Measurements from ENCODE around the gene ADGRA1.
"Not testable (repeated sequence)": the region's sequence is repeated elsewhere in the genome, so short reads cannot be mapped to it uniquely, and the experiment has no call there.

Gene ADGRA1

GRCh38 chr10:133143546-133143945, 55.8 kb downstream of the ADGRA1 start:
- no peak for DNase-seq (ENCODE audit: low read depth, low spot score)

- no peak for DNase-seq (ENCODE audit: low read depth, low spot score)
These were observed 57.0 kb downstream of the ADGRA1 start for GRCh38 chr10:133144771-133145170.

- DNase-seq (ENCODE audit: low read depth, low spot score), result no peak
These were observed 62.5 kb downstream of the ADGRA1 start for GRCh38 chr10:133150226-133150625.

DNA sequence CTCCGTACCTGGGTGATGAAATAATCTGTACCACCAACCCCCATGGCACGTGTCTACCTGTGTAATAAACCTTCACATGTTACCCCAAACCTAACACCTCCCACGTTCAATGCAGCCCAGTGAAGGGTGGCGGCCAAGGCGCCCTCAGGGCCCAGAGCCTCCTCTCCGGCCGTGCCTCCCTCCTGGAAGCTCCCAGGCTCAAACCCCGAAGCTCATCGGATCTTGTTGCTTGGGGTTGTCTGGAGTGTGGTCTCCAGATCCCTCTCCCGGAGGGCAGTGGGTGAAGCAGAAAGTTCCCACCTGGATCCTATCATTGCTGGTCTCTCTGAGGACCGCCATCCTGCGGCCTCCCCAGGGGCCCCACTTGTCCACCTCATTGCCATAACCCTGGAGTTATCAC, 62.9 kb downstream of the ADGRA1 start:
- DNase-seq (ENCODE audit: low read depth, low spot score), result no peak

- DNase-seq (ENCODE audit: low read depth, low spot score), result not testable (repeated sequence)
These were observed 63.3 kb downstream of the ADGRA1 start for GRCh38 chr10:133151071-133151470.

- peak; percentile 90 for DNase-seq (ENCODE audit: low read depth, low spot score)
These were observed 63.8 kb downstream of the ADGRA1 start for GRCh38 chr10:133151543-133151972.

- no peak for DNase-seq (ENCODE audit: low read depth, low spot score)
These were observed 66.7 kb downstream of the ADGRA1 start for GRCh38 chr10:133154411-133154810.

GRCh38 chr10:133154996-133155778, 67.5 kb downstream of the ADGRA1 start:
- DNase-seq (ENCODE audit: low read depth, low spot score), result no peak

GRCh38 chr10:133156674-133157579, 69.2 kb downstream of the ADGRA1 start:
- DNase-seq (ENCODE audit: low read depth, low spot score), result no peak

DNA sequence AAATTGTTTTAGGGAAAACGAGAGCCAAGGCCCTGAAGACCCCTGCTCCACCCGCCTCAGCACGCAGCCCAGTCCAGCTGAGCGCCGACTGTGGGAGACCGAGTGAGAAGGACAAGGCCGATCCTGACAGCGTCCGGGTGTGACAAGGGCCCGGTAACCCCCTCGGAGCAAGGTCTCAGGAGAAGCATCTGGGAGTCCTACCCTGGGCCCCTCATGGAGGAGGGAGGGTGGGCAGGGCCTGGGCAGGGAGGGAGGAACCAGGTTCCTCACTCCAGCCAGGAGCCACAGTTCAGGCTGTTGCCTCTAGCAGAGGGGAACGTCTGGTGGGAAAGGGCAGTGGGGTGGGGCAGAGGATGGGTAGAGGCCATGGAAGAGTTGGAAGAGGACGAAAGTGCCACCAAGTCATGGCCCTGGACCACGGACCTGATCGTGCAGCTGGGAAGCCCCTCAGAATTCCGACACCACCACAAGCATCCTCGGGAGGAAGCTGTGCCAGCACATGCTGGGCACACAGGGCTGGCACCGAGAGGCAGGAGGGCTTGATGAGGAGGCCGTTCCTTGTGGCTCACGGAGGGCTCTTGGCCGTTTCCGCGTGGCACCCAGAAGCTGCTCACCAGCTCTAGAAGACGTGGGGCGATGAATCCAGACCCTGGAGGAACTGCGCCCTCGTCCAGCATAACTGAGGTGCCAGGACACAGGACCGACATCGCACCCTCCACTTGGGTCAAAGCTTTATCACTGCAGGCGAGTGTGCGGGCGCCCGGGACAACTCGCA, 70.1 kb downstream of the ADGRA1 start:
- DNase-seq (ENCODE audit: low read depth, low spot score), result no peak

DNA sequence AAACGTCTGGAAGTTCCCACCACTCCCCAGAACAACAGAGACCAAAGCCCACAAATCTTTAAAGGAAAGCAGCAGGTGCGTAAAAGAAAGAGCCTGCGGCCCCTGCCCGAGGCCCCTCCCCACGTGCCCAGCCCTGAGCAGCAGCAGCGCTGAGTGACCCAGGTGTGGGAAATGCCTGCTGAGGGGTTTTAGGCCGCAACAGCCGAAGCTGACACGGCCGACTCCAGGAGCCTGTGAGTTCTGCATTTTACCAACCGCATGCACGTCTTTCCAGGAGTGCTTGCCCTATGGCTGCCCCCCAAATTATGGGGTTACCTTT, 70.7 kb downstream of the ADGRA1 start:
- no peak for DNase-seq (ENCODE audit: low read depth, low spot score)

DNA sequence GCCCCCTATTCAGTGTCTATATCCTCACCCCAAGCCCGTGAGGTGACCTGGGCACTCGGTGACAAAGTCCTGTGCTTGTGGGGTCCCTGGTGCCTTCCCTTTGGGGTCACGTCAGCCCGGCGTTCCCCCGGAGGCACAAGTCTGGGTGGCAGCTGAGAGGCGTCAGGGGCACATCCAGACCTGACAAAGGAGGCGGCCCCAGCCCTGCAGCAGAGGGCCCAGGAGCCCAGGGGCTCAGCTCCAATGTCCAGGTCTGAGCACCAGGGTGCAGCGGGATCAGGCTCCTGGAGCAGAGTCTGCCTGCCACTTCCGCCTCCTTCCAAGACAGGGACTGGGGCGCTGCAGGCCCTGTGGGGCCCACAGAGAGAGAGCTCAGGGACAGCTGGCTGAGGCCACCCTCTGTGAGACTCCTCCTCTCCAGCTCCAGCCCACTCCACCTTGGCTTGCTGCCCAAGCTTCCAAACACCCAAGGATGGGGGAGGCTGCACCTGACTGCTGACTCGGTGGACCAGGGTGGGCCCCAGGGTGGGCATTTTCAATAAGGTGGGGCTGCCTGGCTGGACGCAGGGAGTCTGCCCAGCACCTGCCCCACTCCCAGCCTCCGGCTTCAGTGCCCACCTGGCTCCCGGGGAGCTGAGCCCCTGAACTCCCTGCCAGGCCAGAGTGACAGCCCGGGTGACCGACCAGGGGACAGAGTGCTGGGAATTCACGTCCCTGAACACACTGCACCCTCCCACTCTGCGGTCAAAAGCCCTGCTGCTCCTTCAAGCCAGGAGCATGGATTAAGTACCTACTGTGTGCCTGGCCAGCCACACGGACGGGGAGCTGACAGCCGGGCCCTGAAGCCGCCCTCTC, 71.3 kb downstream of the ADGRA1 start:
- DNase-seq (ENCODE audit: low read depth, low spot score), result no peak

DNA sequence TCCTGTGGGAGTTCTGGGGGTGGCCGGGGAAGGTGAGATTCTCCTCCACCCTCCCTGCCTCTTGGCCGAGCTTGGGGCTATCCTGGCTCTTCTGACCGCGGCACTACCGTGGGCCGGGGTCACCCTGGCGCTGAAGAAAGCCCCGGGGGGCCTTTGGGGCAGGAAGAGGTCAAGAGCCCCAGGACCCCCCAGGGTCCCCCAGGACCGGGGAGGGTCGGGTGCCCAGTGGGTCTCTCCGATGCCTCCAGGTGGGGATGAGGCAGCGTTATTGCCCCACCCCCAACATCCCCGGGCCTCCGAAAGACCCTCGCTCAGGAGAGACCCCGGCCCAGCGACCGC, 71.9 kb downstream of the ADGRA1 start:
- no peak for DNase-seq (ENCODE audit: low read depth, low spot score)

- DNase-seq (ENCODE audit: low read depth, low spot score), result no peak
These were observed 72.5 kb downstream of the ADGRA1 start, which contains the start of gene KNDC1 for GRCh38 chr10:133159950-133160825. KNDC1 (plus strand) TSS chr10:133160219; CDS start chr10:133160468, 249 bp downstream.

- no peak for DNase-seq (ENCODE audit: low read depth, low spot score)
These were observed 73.2 kb downstream of the ADGRA1 start for GRCh38 chr10:133160826-133161471.

- DNase-seq (ENCODE audit: low read depth, low spot score), result no peak
These were observed 73.9 kb downstream of the ADGRA1 start for GRCh38 chr10:133161486-133162109.

GRCh38 chr10:133162178-133162909, 74.6 kb downstream of the ADGRA1 start:
- no peak for DNase-seq (ENCODE audit: low read depth, low spot score)

All from iPS DF 19.7 (cell line).